Activated CD8-positive, alpha-beta T cell treated with anti-CD3 and anti-CD28 coated beads for 36 hours (primary cell): ENCODE results near the gene RRP12. TPM values are rescaled to one million over a fixed set of nuclear protein-coding genes. Genes with fewer than 3 reads are reported as not detected.

Experiments
- ATAC-seq: fragments of 200-7000 bp; cut with Tn5 transposase; one replicate; pipeline ENCODE4 v1.10.0; 2021; ENCODE audit warnings: mild to moderate bottlenecking, moderate library complexity
- CTCF ChIA-PET: fragments of 350-600 bp; sonication (Branson Sonifier 250); formaldehyde crosslinking; loops from one replicate; lab custom pipeline; 2021; ENCODE audit warnings: antibody characterized with exemption; lab: Charles Lee
- POLR2A ChIA-PET: fragments of 350-600 bp; sonication (Branson Sonifier 250); formaldehyde crosslinking; loops from one replicate; lab custom pipeline; 2021; ENCODE audit warnings: antibody characterized with exemption; lab: Charles Lee
- DNase-seq: peaks from one replicate; pipeline ENCODE4 v3.0.0-alpha.2; 2020
- H3K27ac Mint-ChIP-seq: one replicate; pipeline ENCODE4 v1.8.0; 2021; ENCODE audit warnings: mild to moderate bottlenecking, mixed read lengths
- H3K27me3 Mint-ChIP-seq: one replicate; pipeline ENCODE4 v1.8.0; 2021; ENCODE audit warnings: mixed read lengths
- H3K36me3 Mint-ChIP-seq: one replicate; pipeline ENCODE4 v1.8.0; 2021; ENCODE audit warnings: low read depth, mixed read lengths
- H3K4me1 Mint-ChIP-seq: one replicate; pipeline ENCODE4 v1.8.0; 2021; ENCODE audit warnings: low read depth, mixed read lengths
- H3K4me3 Mint-ChIP-seq: one replicate; pipeline ENCODE4 v1.8.0; 2021; ENCODE audit warnings: mild to moderate bottlenecking, moderate library complexity, mixed read lengths
- H3K9me3 Mint-ChIP-seq: one replicate; pipeline ENCODE4 v1.8.0; 2021; ENCODE audit warnings: mixed read lengths
- intact Hi-C: fragments of 100-400 bp; cut with micrococcal nuclease; formaldehyde crosslinking; loops from one replicate; pipeline ENCODE4 v1.10.0; 2022
- total RNA-seq, 2 experiments: library from RNA; stranded (reverse); gene quantifications; one replicate each; pipeline ENCODE4 v1.2.3, GENCODE V29; 2021
- TF ChIP-seq, protein P1 (sequence below): fragments of 200-600 bp; IDR thresholded peaks from one replicate; pipeline ENCODE4 v1.8.0; 2022; ENCODE audit warnings: antibody characterized with exemption, mild to moderate bottlenecking

The RRP12 gene
- total RNA-seq, 2 experiments from 2014 or later = 50.3 to 51.0 TPM

DNA sequence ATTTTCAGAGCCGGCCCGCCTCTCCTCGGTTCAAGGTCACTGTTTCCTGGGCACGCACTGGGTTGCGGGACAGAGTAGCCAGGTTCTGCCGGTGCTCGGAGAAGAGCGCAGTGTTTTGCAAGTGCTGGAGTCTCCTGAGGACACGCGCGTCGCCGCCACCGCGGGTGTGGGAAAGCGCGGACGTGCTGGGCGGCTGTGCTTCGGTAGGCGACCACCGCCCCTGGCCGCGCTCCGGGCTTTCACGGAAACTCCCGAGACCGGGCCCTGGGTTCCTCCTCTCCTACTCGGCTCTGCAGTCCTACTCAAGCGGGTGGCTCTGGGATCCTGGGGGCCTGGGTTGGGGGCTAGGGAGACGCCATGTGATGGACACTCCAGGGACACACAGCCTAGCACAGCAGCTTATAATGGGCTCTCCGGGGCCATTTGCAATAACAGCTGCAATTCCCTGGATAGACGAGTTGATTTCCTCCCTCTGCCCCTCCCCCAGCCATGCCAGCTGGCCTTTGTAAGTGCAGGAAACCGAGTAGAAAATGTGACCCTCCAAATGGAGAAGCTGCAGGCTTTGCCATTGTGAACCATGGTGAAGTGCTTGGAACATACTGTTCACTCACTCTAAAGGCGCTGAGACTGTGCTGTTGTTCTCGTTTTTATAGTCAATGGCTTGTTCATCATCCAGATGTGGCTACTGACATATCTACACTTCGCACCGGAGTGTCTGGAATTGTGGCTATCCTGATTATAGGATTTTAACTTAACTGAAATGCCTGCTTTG, 79.9 kb downstream of the RRP12 start:
- ATAC-seq = no peak
- no peaks in the 10 kb centered on the region for H3K36me3 Mint-ChIP-seq

DNA sequence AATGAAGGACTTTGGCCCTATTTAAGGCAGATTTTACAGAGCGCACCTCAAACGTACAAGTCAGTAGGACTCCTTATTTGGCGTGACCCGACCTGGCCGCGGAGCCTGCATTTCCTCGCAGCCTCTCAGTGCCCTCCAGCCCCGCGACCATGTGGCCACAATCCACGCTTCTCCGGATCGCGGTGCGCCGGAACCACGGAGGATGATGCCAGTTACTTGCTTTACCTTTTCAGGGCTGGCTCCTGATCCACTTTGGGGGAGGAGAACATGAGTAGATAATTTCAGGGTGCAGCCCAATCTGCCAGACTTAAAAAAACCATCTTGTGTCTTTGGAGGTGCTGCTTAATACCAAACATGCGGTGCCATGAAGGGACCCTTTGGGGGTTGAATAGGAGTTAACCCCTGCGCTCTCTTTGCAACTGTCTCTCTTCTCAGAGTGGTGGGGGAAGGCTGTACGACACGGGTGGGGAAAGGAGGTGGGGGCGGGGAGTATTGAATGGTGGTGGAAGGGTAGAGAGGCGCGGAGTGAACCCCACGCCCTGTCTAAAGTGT, 80.6 kb downstream of the RRP12 start:
- Mint-ChIP-seq H3K36me3 (no peaks in the 10 kb centered on the region), H3K4me1 (peaks cover 21% of the 10 kb centered on the region), H3K9me3 (no peaks in the 10 kb centered on the region), H3K4me3 (peak overlapping the region; percentile 83), H3K27ac (peak overlapping the region; percentile 82), H3K27me3 (peaks cover 2% of the 10 kb centered on the region)
- TF ChIP-seq, protein P1, sequence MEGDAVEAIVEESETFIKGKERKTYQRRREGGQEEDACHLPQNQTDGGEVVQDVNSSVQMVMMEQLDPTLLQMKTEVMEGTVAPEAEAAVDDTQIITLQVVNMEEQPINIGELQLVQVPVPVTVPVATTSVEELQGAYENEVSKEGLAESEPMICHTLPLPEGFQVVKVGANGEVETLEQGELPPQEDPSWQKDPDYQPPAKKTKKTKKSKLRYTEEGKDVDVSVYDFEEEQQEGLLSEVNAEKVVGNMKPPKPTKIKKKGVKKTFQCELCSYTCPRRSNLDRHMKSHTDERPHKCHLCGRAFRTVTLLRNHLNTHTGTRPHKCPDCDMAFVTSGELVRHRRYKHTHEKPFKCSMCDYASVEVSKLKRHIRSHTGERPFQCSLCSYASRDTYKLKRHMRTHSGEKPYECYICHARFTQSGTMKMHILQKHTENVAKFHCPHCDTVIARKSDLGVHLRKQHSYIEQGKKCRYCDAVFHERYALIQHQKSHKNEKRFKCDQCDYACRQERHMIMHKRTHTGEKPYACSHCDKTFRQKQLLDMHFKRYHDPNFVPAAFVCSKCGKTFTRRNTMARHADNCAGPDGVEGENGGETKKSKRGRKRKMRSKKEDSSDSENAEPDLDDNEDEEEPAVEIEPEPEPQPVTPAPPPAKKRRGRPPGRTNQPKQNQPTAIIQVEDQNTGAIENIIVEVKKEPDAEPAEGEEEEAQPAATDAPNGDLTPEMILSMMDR = no peak
- intact Hi-C loops = no loop called here
- CTCF ChIA-PET = interaction anchor here (1.1 to 3.5 kb wide), 6 partner anchors 11 to 283 kb away, joined by 3 to 38 read pairs (median 10); partner anchors contain the start of gene FRAT2
- POLR2A ChIA-PET = interaction anchor here (1.1 to 2.6 kb wide), 6 partner anchors 11 to 321 kb away, joined by 3 to 82 read pairs (median 6); partner anchors contain the start of genes ARHGAP19 and FRAT2
- peak; percentile 15 for ATAC-seq
- DNase-seq = peak; percentile 49

More for the DNA sequence above, 79.9 kb downstream of the RRP12 start:
- peaks cover 21% of the 10 kb centered on the region for H3K4me1 Mint-ChIP-seq
- no peaks in the 10 kb centered on the region for H3K9me3 Mint-ChIP-seq
- POLR2A ChIA-PET = interaction anchor here (1.4 to 2.8 kb wide), 2 partner anchors 12 to 29 kb away, joined by 3 to 18 read pairs; partner anchors contain the start of gene FRAT2
- peak; percentile 28 for DNase-seq
- H3K4me3 Mint-ChIP-seq = peak overlapping the region; percentile 83
- CTCF ChIA-PET = interaction anchor here (1.1 to 3.0 kb wide), 2 partner anchors 13 to 43 kb away, joined by 4 to 15 read pairs; partner anchors contain the start of gene FRAT2
- intact Hi-C loops = no loop called here
- H3K27ac Mint-ChIP-seq = peak overlapping the region; percentile 82
- TF ChIP-seq, protein P1 = no peak
- H3K27me3 Mint-ChIP-seq = peaks cover 2% of the 10 kb centered on the region

DNA sequence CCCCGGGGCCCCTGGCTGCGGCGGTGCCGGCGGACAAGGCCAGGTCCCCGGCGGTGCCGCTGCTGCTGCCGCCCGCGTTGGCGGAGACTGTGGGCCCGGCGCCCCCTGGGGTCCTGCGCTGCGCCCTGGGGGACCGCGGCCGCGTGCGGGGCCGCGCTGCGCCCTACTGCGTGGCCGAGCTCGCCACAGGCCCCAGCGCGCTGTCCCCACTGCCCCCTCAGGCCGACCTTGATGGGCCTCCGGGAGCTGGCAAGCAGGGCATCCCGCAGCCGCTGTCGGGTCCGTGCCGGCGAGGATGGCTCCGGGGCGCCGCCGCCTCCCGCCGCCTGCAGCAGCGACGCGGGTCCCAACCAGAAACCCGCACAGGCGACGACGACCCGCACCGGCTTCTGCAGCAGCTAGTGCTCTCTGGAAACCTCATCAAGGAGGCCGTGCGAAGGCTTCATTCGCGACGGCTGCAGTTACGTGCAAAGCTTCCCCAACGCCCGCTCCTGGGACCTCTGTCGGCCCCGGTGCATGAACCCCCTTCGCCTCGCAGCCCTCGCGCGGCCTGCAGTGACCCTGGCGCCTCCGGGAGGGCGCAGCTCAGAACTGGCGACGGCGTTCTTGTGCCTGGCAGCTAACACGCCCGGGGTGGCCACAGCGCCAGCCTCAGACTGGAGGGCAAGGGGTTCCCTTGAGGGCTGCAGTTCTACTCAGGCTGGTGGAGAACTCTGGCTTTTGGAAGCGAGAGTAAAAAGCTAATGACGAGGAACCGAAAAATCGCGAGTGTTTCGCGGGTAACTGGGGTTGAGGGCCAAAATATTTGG, 81.3 kb downstream of the RRP12 start:
- intact Hi-C loops = no loop called here
- no peaks in the 10 kb centered on the region for H3K36me3 Mint-ChIP-seq
- H3K4me1 Mint-ChIP-seq = peaks cover 21% of the 10 kb centered on the region
- CTCF ChIA-PET = interaction anchor here (1.1 to 3.5 kb wide), 5 partner anchors 11 to 283 kb away, joined by 3 to 38 read pairs (median 4); partner anchors contain the start of gene FRAT2
- peaks cover 2% of the 10 kb centered on the region for H3K27me3 Mint-ChIP-seq
- DNase-seq (peak; percentile 76), ATAC-seq (peak; percentile 67)
- TF ChIP-seq, protein P1 = no peak
- no peaks in the 10 kb centered on the region for H3K9me3 Mint-ChIP-seq
- POLR2A ChIA-PET = interaction anchor here (0.6 to 2.6 kb wide), 9 partner anchors 11 to 733 kb away, joined by 3 to 82 read pairs (median 3); partner anchors contain the start of genes ARHGAP19, FRAT2 and TM9SF3
- H3K27ac Mint-ChIP-seq = peak overlapping the region; percentile 82
- H3K4me3 Mint-ChIP-seq = peak overlapping the region; percentile 83

DNA sequence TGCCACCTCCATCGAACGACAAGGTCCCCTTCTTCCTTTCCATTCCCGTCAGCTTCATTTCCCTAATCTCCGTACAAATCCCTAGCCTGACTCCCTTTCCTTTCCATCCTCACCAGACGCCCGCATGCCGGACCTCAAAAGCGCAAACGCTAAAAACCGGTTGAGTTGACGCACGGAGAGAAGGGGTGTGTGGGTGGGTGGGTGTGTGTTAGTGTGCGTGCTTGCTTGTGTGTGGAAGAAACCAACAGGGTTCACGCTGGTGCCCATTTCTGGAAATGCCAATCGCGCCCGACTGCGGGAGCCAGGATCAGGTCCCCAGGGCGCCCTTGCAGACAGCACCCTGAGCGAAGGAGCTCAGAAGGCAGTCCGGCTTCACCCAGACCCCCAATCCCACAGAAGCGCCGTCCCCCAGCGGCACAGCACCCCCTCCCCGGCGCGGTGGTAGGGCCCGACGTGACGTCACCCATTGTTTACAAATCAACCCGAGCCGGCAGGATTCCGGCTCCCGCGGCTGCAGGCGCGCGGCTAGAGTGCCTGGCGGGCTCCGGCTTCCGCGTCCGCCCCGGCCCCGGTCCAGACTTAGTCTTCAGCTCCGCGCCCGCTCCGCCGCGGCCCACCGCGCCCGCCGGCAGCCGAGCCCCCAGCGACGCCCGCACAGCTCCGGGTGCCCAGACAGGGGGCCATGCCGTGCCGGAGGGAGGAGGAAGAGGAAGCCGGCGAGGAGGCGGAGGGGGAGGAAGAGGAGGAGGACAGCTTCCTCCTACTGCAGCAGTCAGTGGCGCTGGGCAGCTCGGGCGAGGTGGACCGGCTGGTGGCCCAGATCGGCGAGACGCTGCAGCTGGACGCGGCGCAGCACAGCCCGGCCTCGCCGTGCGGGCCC, 82.1 kb downstream of the RRP12 start, which contains the start of gene FRAT1:
FRAT1 (plus strand) TSS at position 500 of the 880 bp plus-strand sequence; CDS start at position 683, 183 bp downstream.
- no peaks in the 10 kb centered on the region for H3K9me3 Mint-ChIP-seq
- peak within 1 kb of the TSS; percentile 83 for H3K4me3 Mint-ChIP-seq
- peaks cover 2% of the 10 kb centered on the region for H3K27me3 Mint-ChIP-seq
- H3K27ac Mint-ChIP-seq = peak within 1 kb of the TSS; percentile 99
- ChIA-PET POLR2A (interaction anchor here (0.6 to 2.6 kb wide), 11 partner anchors 9 to 732 kb away, joined by 3 to 82 read pairs (median 4); partner anchors contain the start of genes ARHGAP19, FRAT2 and TM9SF3), CTCF (interaction anchor here (0.8 to 3.5 kb wide), 5 partner anchors 12 to 282 kb away, joined by 3 to 38 read pairs (median 4); partner anchors contain the start of gene FRAT2)
- ATAC-seq = peak; percentile 70
- DNase-seq = peak; percentile 91
- TF ChIP-seq, protein P1 = no peak
- H3K4me1 Mint-ChIP-seq = peaks cover 21% of the 10 kb centered on the region
- H3K36me3 Mint-ChIP-seq = no peaks in the 10 kb centered on the region
- intact Hi-C loops = no loop called here
